NCI-H524 (cell line): Measurements from ENCODE around the gene HS6ST1.
A peak's percentile ranks its signal among the peaks of the same experiment; 100 is the strongest.

ENCODE experiments used
- DNase-seq, 2 experiments: peaks; one replicate each; lab custom pipeline; 2025; lab: John Stamatoyannopoulos, UW

The HS6ST1 gene

DNA sequence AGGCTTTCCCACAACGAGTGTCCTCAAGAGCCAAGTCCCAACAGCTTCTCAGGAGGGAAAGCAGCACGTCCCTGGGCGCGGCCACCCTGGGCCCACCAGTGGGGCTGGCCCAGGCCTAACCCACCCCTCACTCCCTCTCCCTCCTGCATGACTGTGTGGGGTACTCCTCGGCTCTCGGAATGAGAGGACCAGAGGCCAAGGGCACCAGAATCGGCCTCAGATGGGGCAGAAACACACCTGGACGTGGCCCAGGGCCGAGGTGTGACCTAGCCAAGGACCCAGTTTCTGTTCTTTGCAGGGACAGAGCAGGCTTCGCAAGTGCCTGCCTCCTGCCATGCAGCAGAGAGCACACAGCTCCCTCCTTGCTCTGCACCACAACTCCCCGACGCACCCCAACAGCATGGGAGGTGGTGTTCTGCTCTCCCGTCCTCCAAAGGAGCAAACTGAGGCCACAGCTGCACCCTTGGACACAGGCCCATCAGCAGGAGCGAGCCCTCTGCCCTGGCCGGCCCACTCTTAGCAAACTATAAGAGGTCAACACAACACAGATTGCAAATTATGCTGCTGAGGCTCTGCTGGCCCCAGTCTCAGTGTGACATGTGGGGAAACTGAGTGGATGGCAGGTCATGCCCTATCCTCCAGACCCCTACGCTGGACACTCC, 19.7 kb downstream of the HS6ST1 start:
- DNase-seq, result no peak

DNA sequence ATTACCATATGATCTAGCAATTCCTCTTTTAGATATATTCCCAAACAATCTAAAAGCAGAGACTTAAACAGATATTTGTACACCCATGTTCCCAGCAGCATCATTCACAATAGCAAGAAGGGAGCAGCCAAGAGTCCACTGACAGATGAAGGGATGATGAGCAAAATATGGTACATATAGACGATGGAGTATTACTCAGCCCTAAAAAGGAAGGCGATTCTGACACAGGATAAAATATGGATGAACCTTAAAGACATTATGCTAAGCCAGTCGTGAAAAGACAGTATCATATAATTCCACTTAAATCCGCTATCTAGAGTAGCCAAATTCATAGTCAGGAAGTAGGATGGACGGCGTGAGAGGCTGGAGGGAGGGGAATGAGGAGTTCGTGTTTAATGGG, 20.4 kb downstream of the HS6ST1 start:
- no peak for DNase-seq

DNA sequence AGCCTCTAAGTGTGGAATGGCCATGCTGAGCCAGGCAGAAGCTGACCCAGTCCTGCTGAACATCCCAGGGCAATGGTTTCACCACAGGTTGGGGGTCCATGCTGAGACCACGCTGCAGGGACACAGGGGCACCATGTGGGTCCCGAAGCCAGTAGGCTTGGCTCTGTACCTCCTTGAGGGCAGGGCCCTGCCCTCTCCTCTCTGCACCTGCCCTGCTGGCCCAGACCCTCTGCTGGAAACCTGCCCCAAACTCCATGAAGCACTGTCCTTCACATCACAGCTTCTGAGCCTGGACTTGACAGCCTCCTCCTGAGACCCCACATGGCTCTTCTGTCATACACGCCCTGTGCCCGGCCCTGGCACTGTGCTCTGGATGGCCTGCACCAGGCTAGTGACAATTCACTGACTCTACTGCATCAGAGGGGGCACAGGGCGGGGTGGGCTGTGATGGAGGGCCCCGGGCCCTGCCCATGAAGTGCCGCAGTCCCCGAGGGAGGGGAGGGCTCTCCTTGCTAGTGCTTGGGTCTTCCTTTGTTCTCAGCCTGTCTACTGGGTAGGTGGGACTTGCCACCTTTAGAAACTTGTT, 24.7 kb downstream of the HS6ST1 start:
- DNase-seq, result no peak

DNA sequence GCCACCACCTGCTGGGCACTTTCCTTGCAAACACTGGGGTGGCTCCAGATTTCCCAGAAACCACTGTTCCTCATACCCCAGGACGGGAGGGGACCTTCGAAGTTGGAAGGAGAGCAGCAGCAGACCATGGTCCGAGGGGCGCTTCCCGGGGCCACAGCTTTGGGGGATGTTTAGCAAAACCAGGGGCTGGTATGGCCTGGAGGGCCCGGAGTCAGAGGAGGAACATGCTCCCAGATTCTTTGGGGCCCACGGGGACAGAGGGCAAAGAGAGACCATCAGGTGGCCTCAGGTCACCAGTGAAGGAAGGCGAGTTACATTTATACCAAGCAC, 25.3 kb downstream of the HS6ST1 start:
- no peak for DNase-seq

DNA sequence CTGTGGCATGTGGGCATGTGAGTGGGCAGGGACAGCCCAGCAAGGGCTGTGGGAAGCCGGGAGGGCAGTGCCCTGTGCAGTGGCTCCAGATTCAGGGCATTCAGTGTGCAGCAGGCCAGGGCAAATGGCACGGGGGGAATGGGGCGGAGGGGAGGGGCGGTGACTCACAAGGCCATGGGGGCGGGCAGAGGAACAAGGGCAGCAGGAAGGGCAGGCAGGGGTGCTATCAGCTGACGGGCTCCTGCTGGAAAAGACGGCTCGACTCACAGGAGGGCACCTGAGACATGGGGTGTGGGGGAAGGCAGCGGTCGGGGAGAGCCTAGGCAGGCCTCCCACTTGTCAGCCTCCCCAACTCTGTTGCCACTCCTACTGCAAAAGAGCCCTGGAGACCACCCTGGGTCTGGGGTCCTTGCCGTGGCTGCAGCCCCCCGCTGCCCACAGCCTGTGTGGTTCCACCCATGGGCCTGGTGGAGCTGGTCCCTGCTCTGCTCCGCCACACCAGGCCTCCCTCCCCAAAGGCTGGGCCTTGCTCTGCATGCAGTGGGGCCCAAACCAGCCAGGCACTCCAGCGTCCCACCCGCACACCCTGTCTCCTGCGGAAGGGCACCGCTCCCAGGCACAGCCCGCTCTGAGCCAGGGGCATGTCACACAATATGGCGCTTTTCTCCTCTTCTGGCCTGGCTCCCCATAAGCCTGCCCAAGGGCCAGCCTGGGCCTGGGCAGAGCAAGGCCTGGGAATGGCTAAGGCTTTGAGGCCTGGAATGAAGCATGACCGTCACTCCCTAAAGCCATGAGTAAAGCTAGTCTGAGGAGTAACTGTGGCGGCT, 25.9 kb downstream of the HS6ST1 start:
- DNase-seq, result no peak

DNA sequence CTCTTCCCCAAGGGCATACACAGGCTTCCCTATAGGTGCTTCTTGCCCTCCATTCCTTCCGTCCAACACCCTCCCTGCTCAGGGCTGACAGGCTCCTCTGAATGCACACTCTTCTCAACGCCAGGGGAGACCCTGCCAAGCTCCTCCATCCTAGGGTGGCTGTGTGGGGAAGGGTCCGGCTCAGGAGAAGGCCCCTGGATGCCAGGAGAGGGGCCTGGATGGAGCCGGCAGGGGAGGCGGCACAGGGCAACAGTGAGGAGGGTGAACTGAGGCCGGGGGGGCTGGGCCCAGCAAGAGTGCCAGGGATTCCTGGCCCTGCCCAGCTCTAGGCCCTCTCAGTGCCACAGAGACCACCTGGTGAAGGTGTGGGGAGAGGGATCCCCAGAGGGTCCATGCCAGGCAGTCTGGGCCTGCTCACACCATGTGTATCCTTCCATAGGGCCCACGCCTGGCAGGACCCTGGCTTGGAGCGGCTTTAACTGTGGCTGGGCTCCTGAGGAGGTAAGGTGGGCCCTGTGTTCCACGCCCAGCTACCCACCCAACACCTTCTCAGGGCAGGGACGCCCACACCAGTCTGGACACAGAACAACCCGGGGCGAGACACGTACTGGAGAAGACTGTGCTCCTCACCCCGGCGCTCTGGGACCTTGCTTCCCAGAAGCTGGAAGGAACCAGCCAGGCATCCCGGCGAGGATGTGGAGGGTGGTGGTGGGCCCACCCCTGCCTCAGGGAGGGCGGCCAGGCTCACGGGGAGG, 26.6 kb downstream of the HS6ST1 start:
- no peak for DNase-seq

DNA sequence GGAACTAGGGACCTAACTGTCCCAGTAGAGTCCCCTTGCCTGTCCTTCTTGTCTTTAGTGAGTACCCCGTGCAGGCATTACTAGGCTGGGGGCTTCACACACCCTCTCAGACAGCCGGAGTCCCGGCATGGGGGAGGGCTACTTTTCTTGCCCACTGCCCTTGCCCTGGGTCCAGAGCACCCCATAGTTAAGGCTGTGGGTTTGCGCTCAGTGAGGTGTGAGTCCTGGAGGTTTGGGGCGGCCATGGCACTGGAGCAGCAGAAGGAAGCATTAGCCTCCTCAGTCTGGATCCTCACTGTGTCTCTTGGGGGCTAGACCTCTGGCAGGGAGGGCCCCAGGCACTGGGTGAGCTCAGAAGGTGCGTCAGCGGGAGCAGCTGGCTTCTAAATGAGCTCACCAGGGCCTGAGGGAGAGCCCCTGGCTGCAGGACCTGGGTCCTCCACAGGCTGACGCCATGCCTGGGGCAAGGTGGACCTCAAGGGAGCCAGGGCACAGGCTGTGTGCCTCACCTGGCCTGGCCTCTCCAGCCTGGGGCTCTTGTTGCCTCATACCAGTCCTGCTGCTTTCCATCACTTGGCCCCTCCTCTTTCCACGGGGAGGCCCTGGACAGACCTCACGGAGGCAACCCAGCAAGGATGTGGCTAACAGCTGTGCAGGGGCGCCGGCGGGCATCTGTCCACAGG, 27.4 kb downstream of the HS6ST1 start:
- peak; percentile 33 to 75 for DNase-seq

DNA sequence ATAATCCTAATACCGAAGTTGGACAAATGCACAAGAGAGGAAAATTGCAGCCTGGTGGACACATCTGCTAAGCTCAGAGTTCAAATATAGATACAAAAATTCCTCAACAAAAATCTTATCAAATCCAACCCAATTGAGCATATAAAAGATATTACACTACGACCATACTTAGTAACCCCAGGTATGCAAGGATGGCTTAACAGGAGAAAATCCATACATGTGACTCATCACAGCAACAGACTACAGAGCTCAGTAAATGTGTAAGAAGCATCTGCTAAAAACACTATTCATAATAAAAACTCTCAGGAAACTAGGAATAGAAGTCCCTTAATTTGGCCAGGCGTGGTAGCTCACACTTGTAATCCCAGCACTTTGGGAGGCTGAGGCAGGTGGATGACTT, 28.3 kb downstream of the HS6ST1 start:
- DNase-seq, result no peak

DNA sequence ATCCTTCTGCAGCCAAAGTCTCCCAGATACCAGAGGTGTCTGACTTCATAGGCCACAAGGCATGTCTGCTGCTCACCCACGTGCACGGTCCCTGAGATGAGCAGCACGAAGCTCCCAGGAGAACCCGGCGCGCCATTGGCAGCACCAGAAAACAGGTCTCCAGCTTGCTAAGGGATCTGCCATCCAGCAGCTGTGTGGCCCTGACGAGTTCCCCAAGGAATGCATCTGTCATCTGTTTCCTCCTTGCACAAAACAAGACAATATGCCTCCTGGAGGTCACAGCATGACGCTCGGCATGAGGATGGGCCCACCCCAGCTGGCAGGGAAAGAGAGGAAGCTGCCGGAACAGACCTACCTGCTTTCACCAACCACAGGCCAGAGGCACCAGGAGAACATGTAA, 29.2 kb downstream of the HS6ST1 start:
- DNase-seq, result peak; percentile 75 to 94

DNA sequence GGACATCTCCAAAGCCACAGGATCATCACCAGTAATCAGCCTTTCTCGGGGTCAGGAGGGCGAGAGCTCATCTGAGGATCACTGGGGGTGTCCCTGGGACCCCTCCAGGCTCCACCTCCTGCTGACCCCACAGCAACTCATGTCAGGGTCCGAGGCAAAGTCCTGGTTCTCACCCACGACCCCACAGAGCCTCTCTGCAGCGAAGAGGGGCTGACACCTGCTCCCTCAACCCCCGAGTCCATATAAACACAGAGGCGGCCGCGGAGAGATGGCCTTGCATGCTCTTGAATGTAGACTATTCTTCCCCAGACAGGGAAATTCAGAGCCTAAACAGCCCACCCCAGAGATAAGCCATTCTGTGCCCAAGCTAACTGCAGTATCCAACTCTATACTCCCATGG, 29.9 kb downstream of the HS6ST1 start:
- DNase-seq, result no peak

DNA sequence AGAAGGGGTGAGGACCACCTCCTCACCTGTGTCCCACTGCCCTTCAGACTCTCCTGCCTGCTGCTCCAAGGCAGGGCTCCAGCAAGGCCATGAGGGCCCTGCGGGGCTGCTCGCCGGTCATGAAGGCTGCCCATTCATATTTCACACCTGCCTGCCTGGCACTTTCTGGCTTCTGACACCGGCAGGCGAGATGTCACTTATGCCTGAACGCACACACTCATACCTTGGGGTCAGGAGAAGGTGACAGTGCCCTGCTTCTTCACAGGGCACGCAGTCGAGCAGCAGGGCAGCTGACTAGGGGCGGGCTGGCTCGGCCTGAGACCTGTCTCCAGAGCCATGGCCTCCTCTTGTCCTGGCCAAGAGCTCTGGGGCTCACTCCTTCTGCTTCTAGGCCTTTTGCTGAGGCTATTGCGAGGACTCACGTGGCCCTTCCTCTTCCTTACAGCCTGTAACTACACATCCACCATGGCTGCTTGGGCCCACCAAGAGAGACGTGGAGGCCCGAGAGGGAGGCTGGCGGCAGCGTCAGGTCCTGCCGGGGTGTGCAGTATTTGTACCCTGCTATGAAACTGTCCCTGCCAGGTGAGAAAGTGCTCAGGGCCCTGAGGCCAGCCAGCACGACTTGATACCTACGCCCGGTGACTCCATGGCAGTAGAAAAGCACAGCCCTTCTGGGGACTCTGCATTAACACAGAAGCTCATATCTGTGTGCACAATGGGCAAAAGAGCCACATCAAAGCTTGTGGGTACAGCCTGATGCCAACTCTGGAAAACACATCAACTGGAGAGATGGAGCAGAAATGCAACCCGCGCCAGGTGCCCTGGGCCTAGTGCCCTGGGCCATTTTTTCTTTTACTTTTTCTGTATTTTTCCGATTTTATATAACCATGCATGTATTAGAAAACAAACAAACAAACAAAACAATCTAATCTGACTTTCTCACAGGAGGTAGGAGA, 30.6 kb downstream of the HS6ST1 start:
- no peak for DNase-seq

DNA sequence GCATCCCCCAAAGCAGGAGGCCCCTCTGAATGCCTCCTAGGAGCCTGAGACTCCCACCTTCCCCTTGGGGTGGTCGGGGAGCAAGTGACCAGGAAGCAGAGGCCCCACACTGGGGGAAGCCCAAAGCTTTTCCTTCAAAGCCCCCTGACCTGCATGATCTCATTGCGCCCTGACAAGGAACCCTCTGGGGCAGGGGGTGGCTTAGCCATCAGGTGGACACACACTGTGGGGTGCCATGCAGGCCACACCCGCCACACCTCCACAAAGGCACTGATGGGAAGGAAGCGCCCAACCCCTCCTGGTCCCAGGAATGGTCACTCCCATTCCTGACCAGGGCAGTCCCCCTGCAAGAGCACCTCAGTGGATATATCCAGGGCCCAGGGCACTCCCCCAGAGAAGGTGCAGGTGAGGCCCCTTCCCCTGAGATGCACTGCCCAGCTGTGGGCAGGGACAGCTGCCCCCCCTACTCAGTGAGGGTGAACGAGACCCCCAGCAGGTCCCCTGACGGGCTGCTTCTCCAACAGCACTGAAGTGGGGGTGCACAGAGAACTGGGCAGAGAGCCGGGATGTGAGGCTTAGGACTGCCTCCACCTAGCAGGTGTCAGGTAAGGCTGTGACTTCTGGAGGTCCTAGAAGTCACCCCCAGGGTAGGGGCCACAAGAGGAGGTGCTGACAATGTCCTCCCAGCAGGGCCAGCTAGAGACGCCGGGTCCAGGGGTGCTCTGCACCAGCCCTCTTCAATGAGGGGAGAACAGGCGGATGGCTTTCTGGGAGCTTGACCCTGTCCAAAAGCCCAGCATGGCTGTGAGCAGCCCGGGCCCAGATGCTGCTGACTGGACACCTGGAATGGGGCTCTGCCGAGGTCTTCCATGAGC, 31.5 kb downstream of the HS6ST1 start:
- no peak for DNase-seq

DNA sequence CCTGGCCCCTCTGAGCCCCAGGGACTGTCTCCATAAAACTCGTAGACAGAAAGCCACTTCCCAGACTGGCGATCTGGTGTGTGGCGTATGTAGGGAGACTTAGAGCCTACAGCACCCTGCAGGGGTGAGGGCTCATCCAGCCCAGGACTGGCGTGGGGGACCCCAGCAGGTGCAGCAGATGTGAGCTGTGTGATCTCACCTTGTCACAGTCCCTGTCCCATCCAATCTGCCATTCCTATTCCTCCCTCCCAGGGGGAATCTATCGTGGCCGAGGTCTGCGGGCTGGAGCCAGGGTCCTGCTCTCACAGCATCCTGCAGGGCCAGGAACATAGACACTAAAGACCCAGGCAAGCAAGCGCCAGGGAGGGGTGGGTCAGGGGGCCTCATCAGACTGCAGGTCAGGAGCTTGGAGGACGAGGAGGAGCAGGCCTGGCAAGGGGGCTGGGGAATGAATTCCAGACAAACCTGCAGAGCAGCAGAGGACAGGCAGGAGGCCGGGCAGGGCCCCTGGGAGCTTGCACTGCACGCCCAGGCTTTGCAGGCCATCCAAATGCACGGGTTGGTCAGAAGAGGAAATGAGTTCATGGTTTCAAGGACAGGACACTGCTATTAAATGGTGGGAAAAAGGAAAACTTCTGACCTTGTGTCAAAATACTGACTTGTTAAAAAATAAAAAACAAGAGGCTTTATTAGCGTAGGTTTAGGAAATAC, 32.5 kb downstream of the HS6ST1 start:
- DNase-seq, result peak in 1 of 2 experiments; percentile 34

DNA sequence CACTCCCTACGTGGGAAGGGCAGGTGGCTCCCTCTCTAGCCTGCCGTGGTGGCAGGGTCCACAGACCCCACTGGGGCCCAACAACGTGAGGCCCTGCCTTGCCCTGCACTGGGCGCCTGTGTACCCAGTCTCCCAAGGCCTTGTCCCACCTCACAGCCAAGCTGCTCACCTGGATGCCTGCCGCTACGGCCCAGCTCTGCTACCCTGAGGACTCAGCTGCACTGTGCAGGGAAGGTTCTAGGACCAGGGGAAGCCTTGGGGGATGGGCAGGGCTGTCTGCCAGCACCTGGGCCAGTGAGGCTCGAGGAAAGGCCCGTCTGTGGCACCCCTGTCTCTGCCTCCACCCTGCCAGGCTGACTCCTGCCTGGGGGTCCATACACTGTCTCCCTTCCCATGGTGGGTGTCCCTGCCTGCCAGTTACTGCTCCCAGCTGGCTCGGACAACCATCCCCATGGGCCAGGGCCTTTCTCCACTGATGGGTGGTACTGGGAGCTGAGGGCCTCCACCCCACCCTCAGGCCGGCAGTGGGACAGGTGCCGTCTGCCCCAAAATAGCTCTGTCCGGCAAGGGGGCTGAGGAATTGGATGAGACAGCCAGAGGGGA, 33.2 kb downstream of the HS6ST1 start:
- no peak for DNase-seq

DNA sequence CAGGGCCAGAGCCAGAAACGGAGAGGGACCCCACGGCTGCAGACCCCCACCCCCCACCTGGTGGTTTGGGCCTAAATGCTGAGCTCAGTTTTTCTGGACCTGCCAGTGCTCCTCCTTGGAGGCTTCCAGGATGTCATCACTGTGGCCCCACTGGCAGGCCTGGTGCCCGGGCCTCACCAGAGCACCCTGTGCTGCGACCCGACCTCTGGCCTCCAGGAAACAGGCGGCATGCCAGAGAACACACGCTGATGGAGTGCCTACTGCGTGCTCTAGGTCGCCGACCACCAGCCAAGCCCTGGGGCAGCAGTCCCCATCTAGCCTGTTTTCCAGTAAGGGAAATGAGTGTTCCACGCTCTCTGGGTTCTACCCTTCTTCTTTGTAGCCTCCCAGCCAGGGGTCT, 33.8 kb downstream of the HS6ST1 start:
- DNase-seq, result no peak

DNA sequence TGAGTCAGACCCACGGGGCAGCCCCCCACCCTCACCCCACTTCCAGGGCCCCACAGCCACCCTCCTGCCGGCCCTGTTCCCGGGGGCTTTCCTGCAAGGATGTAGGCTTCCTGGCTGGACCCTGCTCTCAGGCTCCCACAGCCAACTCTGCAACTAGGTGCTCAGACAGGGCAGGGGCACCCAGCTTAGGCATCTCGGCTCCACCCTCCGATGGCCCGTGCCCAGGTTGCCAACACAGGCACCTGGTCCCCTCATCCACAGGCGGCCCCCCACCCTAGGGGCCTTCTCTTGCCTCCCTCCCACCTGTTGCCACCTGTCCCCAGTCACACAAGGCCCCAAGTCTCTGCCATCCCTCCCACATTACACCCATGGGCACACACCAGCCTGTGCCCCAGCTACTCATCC, 34.6 kb downstream of the HS6ST1 start:
- no peak for DNase-seq

DNA sequence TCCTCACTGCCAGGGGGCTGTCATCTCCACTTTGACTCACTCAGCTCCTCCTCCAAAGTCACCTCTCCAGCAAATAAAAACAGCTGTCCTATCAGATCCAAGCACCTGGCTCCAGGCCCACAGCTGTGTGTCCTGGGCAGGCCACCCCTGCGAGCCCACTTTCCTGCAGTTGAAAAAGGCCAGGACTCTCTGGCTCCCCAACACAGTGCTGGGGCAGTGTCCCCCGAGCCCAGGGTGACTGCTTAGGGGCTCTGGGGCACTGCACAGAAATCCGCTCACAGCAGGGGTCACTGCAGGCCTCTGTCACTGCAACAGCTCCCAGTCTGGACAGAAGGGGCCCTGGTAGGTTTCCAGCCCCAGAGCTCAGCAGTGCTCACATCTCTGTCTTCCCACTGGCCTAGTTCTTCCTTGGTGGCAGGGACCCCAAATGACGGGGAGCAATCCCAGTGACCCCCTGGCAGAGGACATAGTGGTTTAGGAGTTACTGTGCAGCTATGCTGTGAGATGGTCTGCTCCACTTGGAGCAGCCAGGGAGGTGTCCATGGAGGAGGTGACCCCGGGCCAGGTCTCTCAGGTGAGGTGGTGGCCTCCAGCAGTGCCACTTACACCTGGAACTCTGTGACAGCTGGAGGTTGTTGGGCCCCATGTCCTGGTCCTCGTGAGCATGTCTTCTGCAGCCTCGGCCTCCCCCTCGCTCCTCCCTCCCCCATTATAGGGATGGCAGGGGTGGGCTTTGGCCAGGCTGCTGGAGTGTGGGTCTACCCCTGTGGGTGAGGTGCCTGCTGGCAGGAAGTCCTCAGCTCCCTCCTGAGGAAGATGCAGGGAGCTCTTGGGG, 35.5 kb downstream of the HS6ST1 start:
- peak in 1 of 2 experiments; percentile 40 for DNase-seq
